H9 (cell line): ENCODE measurements around the gene SERPINB11. TPM values are rescaled to one million over a fixed set of nuclear protein-coding genes. Genes with fewer than 3 reads are reported as not detected.

ENCODE experiments used
- DNase-seq: peaks from one replicate; pipeline ENCODE4 v3.0.0-alpha.2; 2017
- H2AFZ ChIP-seq: one replicate; pipeline ENCODE4 v1.6.1; 2013; ENCODE audit warnings: mild to moderate bottlenecking, low read length, control low read depth, moderate library complexity
- H2AK5ac ChIP-seq: 2 replicates; pipeline ENCODE4 v1.6.1; 2013; ENCODE audit warnings: low read length, control low read depth, mixed read lengths; ENCODE audit not compliant: insufficient read length
- H2BK120ac ChIP-seq: one replicate; pipeline ENCODE4 v1.6.1; 2013; ENCODE audit warnings: low read depth, mild to moderate bottlenecking, low read length, control low read depth, inconsistent platforms; ENCODE audit not compliant: poor library complexity, severe bottlenecking
- H2BK12ac ChIP-seq: 2 replicates; pipeline ENCODE4 v1.6.1; 2013; ENCODE audit warnings: low read length, control low read depth, mixed read lengths, low read depth; ENCODE audit not compliant: insufficient read length
- H2BK15ac ChIP-seq: 2 replicates; pipeline ENCODE4 v1.6.1; 2013; ENCODE audit warnings: low read depth, low read length, control low read depth
- H2BK20ac ChIP-seq: one replicate; pipeline ENCODE4 v1.6.1; 2013; ENCODE audit warnings: low read depth, mild to moderate bottlenecking, low read length, control low read depth, inconsistent platforms; ENCODE audit not compliant: poor library complexity, severe bottlenecking
- H2BK5ac ChIP-seq: 2 replicates; pipeline ENCODE4 v1.6.1; 2013; ENCODE audit warnings: low read length, control low read depth, mixed read lengths; ENCODE audit not compliant: insufficient read length
- H3K14ac ChIP-seq: 2 replicates; pipeline ENCODE4 v1.6.1; 2013; ENCODE audit warnings: low read length, control low read depth; ENCODE audit not compliant: insufficient read depth
- H3K18ac ChIP-seq: 2 replicates; pipeline ENCODE4 v1.6.1; 2013; ENCODE audit warnings: low read depth, mild to moderate bottlenecking, mixed read lengths, low read length, control low read depth; ENCODE audit not compliant: insufficient read length
- H3K23ac ChIP-seq: 2 replicates; pipeline ENCODE4 v1.6.1; 2013; ENCODE audit warnings: low read length, control low read depth, mixed read lengths, low read depth; ENCODE audit not compliant: insufficient read length
- H3K23me2 ChIP-seq: 2 replicates; pipeline ENCODE4 v1.6.1; 2013; ENCODE audit warnings: low read depth, mild to moderate bottlenecking, mixed read lengths, low read length, control low read depth; ENCODE audit not compliant: insufficient read length, poor library complexity, severe bottlenecking
- H3K27ac ChIP-seq: 2 replicates; pipeline ENCODE4 v1.5.1; 2013; ENCODE audit warnings: low read length, control low read depth, mixed read lengths, low read depth; ENCODE audit not compliant: insufficient read length
- H3K27me3 ChIP-seq: 2 replicates; pipeline ENCODE4 v1.6.1; 2013; ENCODE audit warnings: low read length, control low read depth, inconsistent platforms; ENCODE audit not compliant: insufficient read depth
- H3K4ac ChIP-seq: 2 replicates; pipeline ENCODE4 v1.6.1; 2013; ENCODE audit warnings: low read depth, mild to moderate bottlenecking, control low read depth, inconsistent platforms, low read length, moderate library complexity
- H3K4me1 ChIP-seq: 2 replicates; pipeline ENCODE4 v1.6.1; 2013; ENCODE audit warnings: low read length, control low read depth, inconsistent platforms; ENCODE audit not compliant: insufficient read depth
- H3K4me2 ChIP-seq: 2 replicates; pipeline ENCODE4 v1.6.1; 2013; ENCODE audit warnings: low read length, control low read depth, mixed read lengths; ENCODE audit not compliant: insufficient read length, insufficient read depth
- H3K56ac ChIP-seq: 2 replicates; pipeline ENCODE4 v1.6.1; 2013; ENCODE audit warnings: low read depth, mild to moderate bottlenecking, mixed read lengths, low read length, control low read depth; ENCODE audit not compliant: insufficient read length
- H3K79me1 ChIP-seq: 2 replicates; pipeline ENCODE4 v1.6.1; 2013; ENCODE audit warnings: low read depth, mild to moderate bottlenecking, moderate library complexity, low read length, control low read depth, inconsistent platforms; ENCODE audit not compliant: insufficient read depth, poor library complexity, severe bottlenecking
- H3K79me2 ChIP-seq: 2 replicates; pipeline ENCODE4 v1.6.1; 2013; ENCODE audit warnings: low read length, control low read depth, inconsistent platforms; ENCODE audit not compliant: insufficient read depth
- H3K9ac ChIP-seq: 2 replicates; pipeline ENCODE4 v1.6.1; 2013; ENCODE audit warnings: low read length, control low read depth, mixed read lengths; ENCODE audit not compliant: insufficient read length; ENCODE audit errors: extremely low read depth
- H3K9me3 ChIP-seq: one replicate; pipeline ENCODE4 v1.6.1; 2013; ENCODE audit warnings: low read depth, low read length, inconsistent platforms; ENCODE audit not compliant: control insufficient read depth
- H3T11ph ChIP-seq: one replicate; pipeline ENCODE4 v1.6.1; 2013; ENCODE audit warnings: mild to moderate bottlenecking, low read length, control low read depth, inconsistent platforms
- H4K20me1 ChIP-seq: one replicate; pipeline ENCODE4 v1.6.1; 2013; ENCODE audit not compliant: control insufficient read depth, insufficient read length, insufficient read depth
- H4K5ac ChIP-seq: 2 replicates; pipeline ENCODE4 v1.6.1; 2013; ENCODE audit warnings: low read depth, mild to moderate bottlenecking, mixed read lengths, low read length, control low read depth; ENCODE audit not compliant: insufficient read length
- H4K8ac ChIP-seq: replicated peaks from 2 replicates; pipeline ENCODE4 v1.6.1; 2013; ENCODE audit warnings: low read length, control low read depth, mixed read lengths, low read depth; ENCODE audit not compliant: insufficient read length
- H4K91ac ChIP-seq: 2 replicates; pipeline ENCODE4 v1.6.1; 2013; ENCODE audit warnings: low read depth, mild to moderate bottlenecking, moderate library complexity, mixed read lengths, low read length, control low read depth; ENCODE audit not compliant: insufficient read length
- H3K27ac Mint-ChIP-seq, 3 experiments: 2 replicates in 2 of 3; 3 replicates in 1 of 3; pipeline ENCODE4 v1.8.0; 2020 to 2021; ENCODE audit warnings: mixed read lengths in 3 of 3, mild to moderate bottlenecking in 1 of 3, moderate library complexity in 1 of 3
- H3K27me3 Mint-ChIP-seq: 2 replicates; pipeline ENCODE4 v1.8.0; 2021; ENCODE audit warnings: low read depth, mild to moderate bottlenecking, moderate library complexity, mixed read lengths
- H3K36me3 Mint-ChIP-seq, 3 experiments: 2 replicates in 2 of 3; 3 replicates in 1 of 3; pipeline ENCODE4 v1.8.0; 2020 to 2021; ENCODE audit warnings: low read depth in 3 of 3, mixed read lengths in 3 of 3; ENCODE audit not compliant: insufficient read depth in 1 of 3
- H3K4me1 Mint-ChIP-seq, 2 experiments: 2 replicates each; pipeline ENCODE4 v1.8.0; 2020; ENCODE audit warnings: mixed read lengths in 2 of 2
- H3K4me3 Mint-ChIP-seq, 2 experiments: 2 replicates in 1 of 2; 3 replicates in 1 of 2; pipeline ENCODE4 v1.8.0; 2020 to 2021; ENCODE audit warnings: mild to moderate bottlenecking in 2 of 2, mixed read lengths in 2 of 2, moderate library complexity in 1 of 2
- H3K9me3 Mint-ChIP-seq, 2 experiments: 2 replicates in 1 of 2; 3 replicates in 1 of 2; pipeline ENCODE4 v1.8.0; 2020; ENCODE audit warnings: mild to moderate bottlenecking in 2 of 2, mixed read lengths in 2 of 2, moderate library complexity in 1 of 2
- WGBS: extraction: QIAGEN DNeasy Blood & Tissue Kit; methylation state at CpG from one replicate; pipeline ENCODE4 v1.1.7; 2013; ENCODE audit warnings: missing lambda C conversion rate, low lambda C conversion rate, mixed read lengths; ENCODE audit not compliant: insufficient read length; ENCODE audit errors: extremely low coverage; 5-methylcytosine and 5-hydroxymethylcytosine counted together
- total RNA-seq: library from RNA; stranded (reverse); gene quantifications from 2 replicates; pipeline ENCODE4 v1.2.1, GENCODE V29; 2021
- TF ChIP-seq, protein P1 (sequence below): fragments of 200-600 bp; sonication (generic); conservative IDR thresholded peaks from 3 replicates; pipeline ENCODE4 v1.8.0; 2021; ENCODE audit warnings: antibody characterized with exemption, mild to moderate bottlenecking

Gene SERPINB11
- total RNA-seq, 1 experiment from 2014 or later = not detected

DNA sequence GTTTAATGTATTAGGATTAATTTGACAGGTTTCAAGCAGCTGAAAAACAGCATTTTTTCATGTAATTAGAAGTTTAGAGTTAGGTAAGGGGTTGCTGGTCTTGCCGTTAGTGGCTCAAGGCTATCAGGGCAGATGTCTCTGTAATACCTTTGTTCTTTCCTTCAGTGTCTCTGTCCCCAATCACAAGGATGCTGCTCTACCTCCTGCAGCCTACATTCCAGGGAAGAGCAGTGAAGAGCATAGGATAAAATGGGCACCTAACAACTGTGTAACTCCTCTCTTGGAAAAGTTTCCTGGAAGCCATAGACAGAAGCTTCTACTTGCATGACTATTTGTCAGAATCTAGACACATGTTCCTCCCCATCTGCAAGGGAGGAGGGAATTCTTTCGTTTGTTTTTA lies 63.1 kb downstream of the SERPINB11 start:
- H3T11ph ChIP-seq = no peak overlapping the region
- no peak overlapping the region for H3K4me2 ChIP-seq
- H2BK12ac ChIP-seq = no peak overlapping the region
- no peak overlapping the region for H3K14ac ChIP-seq
- H3K4ac ChIP-seq = no peak overlapping the region
- no peak for DNase-seq
- no peak overlapping the region for H3K4me3 Mint-ChIP-seq
- H2AFZ ChIP-seq = no peak overlapping the region
- no peak overlapping the region for H2BK120ac ChIP-seq
- no peaks in the 10 kb centered on the region for H3K79me1 ChIP-seq
- no peak overlapping the region for H3K18ac ChIP-seq
- H3K9ac ChIP-seq = no peak overlapping the region
- no peak overlapping the region for H4K91ac ChIP-seq
- H4K8ac ChIP-seq = no peak overlapping the region
- H3K36me3 Mint-ChIP-seq = peaks cover 3 to 9% (median 3%) of the 10 kb centered on the region in 3 experiments; a peak in 4 of 7 replicates
- H2BK15ac ChIP-seq = no peak overlapping the region
- no peaks in the 10 kb centered on the region for H3K4me1 ChIP-seq
- H4K20me1 ChIP-seq = no peaks in the 10 kb centered on the region
- H3K27ac Mint-ChIP-seq = no peak overlapping the region
- no peak overlapping the region for H2BK20ac ChIP-seq
- H3K9me3 Mint-ChIP-seq = peaks cover 8% of the 10 kb centered on the region in 2 experiments
- H3K23ac ChIP-seq = no peak overlapping the region
- H3K27ac ChIP-seq = no peak overlapping the region
- no peaks in the 10 kb centered on the region for H3K4me1 Mint-ChIP-seq
- no peak overlapping the region for H3K56ac ChIP-seq
- no peaks in the 10 kb centered on the region for H3K27me3 Mint-ChIP-seq
- TF ChIP-seq, protein P1, sequence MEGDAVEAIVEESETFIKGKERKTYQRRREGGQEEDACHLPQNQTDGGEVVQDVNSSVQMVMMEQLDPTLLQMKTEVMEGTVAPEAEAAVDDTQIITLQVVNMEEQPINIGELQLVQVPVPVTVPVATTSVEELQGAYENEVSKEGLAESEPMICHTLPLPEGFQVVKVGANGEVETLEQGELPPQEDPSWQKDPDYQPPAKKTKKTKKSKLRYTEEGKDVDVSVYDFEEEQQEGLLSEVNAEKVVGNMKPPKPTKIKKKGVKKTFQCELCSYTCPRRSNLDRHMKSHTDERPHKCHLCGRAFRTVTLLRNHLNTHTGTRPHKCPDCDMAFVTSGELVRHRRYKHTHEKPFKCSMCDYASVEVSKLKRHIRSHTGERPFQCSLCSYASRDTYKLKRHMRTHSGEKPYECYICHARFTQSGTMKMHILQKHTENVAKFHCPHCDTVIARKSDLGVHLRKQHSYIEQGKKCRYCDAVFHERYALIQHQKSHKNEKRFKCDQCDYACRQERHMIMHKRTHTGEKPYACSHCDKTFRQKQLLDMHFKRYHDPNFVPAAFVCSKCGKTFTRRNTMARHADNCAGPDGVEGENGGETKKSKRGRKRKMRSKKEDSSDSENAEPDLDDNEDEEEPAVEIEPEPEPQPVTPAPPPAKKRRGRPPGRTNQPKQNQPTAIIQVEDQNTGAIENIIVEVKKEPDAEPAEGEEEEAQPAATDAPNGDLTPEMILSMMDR = no peak
- no peaks in the 10 kb centered on the region for H3K23me2 ChIP-seq
- no CpG with 5 or more reads among the region's 2 CpGs for WGBS
- no peaks in the 10 kb centered on the region for H3K27me3 ChIP-seq
- H3K79me2 ChIP-seq = no peaks in the 10 kb centered on the region
- no peaks in the 10 kb centered on the region for H3K9me3 ChIP-seq
- H2BK5ac ChIP-seq = no peak overlapping the region
- H2AK5ac ChIP-seq = no peak overlapping the region
- no peak overlapping the region for H4K5ac ChIP-seq

Other genes with a start within 250 kb of the SERPINB11 start
- 0.20 TPM in 1 of 2 replicates, not detected in the other for gene SERPINB5, start 226.0 kb upstream of the SERPINB11 start, total RNA-seq
- not detected in 2 replicates for gene SERPINB12, start 160.6 kb upstream of the SERPINB11 start, total RNA-seq
- not detected in 2 replicates for gene SERPINB13, start 115.6 kb upstream of the SERPINB11 start, total RNA-seq
- gene SERPINB4, start 58.7 kb upstream of the SERPINB11 start, total RNA-seq = 4.1 and 4.3 TPM in 2 replicates
- gene SERPINB3, start 41.1 kb upstream of the SERPINB11 start, total RNA-seq = 1.7 TPM in 2 replicates
- gene SERPINB7, start 72.5 kb downstream of the SERPINB11 start, total RNA-seq = not detected in 2 replicates
- not detected in 2 replicates for gene SERPINB2, start 184.7 kb downstream of the SERPINB11 start, total RNA-seq
- not detected in 2 replicates for gene SERPINB10, start 205.0 kb downstream of the SERPINB11 start, total RNA-seq
- gene HMSD, start 246.3 kb downstream of the SERPINB11 start, total RNA-seq = 3.9 and 6.6 TPM in 2 replicates